ENCODE results near the gene NINL.
"Not testable (repeated sequence)": the region's sequence is repeated elsewhere in the genome, so short reads cannot be mapped to it uniquely, and the experiment has no call there.

NINL gene

DNA sequence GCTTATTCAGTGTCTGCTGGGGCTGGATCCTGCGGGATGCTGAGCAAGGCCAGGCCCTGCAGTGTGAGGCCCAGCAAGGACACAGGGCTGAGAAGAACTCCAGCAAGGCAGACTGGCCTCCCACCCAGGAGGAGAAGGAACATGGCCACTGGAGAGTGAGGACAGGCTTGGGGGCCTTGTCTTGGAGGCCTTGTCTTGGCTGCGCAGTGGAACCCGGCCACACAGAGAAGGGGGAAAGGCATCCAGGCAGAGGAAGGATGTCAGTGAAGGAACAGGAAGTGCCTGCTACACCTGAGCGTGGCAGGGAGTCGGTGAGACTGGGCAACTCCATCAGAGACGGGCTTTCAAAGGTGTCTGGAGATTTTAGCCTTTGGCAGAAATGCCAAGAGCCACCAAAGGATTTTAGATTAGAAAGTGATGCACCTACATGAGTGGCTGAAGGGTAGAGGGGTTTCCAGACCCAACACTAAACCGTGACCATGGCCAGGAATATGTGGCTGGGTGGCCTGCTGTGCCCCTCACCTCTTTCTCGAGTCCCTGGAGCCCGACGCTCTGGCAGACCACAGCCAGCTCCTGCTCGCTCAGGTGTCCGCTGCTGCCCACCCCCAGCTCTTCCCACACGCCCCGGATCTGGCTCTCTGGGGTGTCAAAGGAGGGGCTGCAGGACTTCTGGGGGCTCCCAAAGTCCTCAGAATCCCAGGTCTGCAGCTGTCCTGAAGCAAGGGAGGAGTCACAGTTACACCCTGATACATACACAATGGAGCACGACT is 80.8 kb downstream of the NINL start:
- no peak for DNase-seq (ENCODE audit: low read depth in 2 of 2, low spot score in 1 of 2)

DNA sequence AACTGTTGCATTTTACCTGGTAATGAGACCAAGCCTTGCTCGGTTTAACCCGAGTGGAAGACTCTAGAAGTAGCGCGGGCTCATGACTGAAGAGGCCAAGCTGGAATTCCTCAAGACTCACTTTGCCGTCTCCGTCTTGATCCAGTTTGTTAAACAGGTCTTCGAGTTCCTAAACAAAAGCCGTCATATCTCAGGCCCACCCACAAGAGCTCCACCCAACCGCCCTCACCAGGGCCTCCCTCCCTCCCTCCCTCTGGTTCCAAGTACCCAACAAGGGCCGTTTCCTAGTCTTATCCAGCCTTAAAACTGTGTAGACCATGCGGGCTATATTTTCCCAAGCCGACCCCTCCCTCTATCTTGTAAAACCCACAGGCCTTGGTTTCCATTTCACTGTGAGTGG is 81.4 kb downstream of the NINL start:
- DNase-seq (ENCODE audit: low read depth in 2 of 2, low spot score in 1 of 2), result no peak

DNA sequence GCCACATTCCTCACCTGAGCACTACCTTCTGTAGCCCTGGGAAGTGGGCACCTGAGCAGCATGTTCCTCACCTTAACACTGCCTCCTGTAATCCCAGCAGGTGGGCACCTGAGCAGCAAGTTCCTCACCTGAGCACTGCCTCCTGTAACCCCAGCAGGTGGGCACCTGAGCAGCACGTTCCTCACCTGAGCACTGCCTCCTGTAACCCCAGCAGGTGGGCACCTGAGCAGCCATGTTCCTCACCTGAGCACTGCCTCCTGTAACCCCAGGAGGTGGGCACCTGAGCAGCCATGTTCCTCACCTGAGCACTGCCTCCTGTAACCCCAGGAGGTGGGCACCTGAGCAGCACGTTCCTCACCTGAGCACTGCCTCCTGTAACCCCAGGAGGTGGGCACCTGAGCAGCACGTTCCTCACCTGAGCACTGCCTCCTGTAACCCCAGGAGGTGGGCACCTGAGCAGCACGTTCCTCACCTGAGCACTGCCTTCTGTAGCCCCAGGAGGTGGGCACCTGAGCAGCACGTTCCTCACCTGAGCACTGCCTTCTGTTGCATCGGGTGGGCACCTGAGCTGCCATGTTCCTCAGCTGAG is 82.2 kb downstream of the NINL start:
- DNase-seq (ENCODE audit: low read depth in 2 of 2, low spot score in 1 of 2), result not testable (repeated sequence)

DNA sequence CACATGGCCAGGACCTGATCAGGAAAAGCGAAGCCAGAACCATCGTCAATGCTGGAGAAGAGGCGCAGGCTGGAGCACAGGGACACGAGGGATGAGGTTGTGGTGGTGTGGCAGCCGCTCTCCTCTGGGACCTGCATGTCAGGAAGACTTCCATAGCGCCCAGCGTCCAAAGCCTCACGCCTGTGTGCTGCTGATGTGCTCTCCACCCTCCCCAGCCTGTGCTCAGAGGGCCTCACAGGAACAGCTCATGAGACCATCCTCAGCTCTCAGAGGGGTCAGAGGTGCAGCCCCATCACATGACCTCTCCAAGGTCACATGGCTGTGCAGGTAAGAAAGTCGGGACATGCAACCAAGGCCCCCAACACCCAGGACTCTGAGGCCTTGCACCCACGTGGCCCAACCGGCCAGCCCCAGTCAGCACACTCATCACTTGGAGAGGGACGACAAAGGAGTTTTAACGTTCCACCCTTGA is 84.4 kb downstream of the NINL start:
- DNase-seq (ENCODE audit: low read depth in 2 of 2, low spot score in 1 of 2), result no peak

DNA sequence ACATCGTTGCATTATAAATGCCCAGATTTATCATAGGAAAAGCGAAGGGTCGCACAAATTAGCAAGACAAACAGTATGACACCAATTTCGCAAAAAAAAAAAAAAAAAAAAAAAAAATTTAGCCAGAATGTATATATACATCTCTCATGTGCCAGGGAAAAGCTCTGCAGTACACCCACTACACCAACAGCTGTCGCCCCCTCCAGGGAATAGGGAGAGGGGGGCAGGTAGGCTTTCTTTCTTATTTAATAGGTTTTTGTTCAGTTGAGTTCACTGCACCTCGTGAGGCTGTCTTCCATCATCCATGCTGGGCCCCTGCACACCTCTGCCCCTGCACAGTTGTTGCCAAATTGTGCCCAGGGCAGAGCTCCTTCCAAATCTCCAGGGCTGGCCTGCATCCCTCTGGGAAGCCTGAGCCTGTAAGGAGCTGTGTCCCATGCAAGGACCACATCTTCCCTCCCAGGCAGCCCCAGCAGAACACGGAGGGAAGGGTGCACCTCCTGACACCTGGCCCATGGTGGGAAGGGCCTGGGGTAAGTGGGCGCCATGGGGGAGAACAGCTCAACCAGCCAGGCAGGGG is 85.4 kb downstream of the NINL start:
- DNase-seq (ENCODE audit: low read depth in 2 of 2, low spot score in 1 of 2), result no peak

DNA sequence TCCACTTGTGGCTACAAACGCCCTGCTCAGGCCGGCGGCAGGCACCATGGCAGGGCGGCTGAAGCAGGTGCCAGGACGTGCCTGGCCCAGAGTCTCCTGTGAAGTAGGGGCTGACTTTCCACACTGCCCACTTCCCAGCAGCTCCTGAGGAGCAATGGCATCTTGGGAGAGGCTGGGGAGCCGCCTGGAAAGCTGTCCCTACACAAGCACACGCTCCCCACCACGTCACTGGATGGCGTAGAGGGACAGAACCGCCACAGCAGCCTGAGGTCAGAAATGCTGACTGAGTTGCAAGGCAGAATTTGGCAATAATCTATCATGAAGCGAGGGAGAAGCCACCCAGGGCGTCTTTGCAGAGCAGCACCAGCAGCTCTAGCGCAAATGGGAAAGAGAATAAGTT is 86.3 kb downstream of the NINL start:
- DNase-seq (ENCODE audit: low read depth in 2 of 2, low spot score in 1 of 2), result no peak

DNA sequence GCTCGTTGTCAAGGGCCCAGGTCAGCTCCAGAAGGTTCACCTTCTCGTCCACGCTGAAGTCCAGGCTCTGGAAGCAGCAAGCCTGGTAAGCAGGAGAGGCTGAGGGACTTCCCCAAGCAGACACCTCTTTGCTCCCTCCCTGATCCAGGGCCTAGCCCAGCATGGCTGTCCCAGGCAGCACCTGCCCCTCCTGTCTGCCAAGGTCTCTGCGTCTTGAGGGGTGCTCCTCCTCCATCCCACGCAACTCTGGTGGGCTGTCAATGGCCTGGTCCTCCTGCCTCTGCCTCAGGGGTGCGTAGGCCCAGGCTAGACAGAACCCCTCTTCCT is 87.1 kb downstream of the NINL start:
- DNase-seq (ENCODE audit: low read depth in 2 of 2, low spot score in 1 of 2), result no peak

DNA sequence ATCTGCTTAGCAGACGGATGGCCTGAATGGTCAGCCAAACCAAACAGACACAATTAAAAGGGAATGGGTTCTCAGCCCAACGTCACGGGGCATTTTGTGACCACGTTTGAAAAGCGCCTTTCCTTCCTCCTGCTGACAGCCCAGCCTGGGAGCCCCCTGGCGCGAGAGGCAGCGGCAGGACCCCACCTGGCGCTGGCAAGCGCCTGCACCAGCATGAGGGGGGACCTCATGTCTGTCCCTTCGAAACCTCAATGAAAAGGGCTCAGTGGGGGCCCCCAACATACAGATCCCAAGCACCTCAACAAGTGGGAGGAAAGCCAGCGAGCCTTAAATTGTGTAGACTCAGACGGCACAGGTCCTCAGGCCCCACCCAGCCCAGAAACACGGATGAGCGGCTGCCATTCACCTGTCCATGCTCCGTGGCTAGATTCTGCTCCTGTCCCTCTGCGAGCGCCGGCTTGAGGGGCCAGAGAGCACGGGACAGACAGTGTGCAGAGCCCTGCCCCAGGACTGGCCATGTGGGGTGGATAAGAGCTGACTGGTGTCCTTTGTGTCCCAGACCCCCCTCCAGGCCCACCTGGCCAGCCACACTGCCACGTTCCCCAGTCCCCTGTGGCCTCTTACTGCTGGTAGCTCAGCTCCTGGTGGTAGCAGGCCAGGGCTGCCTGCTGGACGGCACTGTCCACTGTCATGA is 87.6 kb downstream of the NINL start:
- DNase-seq (ENCODE audit: low read depth in 2 of 2, low spot score in 1 of 2), result no peak

DNA sequence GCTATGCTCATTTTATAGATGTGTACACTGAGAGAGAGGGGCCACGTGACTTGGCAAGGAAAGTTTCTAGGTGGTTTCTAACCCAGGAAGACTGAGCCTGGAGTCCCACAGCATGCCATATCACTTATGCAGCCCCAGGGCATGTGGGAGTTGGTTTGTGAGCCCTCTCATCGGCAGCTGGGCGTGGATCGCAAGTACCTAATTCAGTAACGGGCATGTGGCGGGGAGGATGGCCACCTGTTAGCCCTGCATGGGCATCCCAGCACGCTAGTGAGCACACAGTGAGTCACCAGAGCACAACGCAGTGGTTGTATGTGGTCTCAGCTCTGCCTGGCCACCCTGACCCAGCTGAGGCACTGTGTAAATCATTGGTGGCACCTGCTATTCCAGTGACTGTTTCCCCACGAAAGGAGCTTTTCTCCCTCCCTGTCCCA is 88.3 kb downstream of the NINL start:
- no peak for DNase-seq (ENCODE audit: low read depth in 2 of 2, low spot score in 1 of 2)

DNA sequence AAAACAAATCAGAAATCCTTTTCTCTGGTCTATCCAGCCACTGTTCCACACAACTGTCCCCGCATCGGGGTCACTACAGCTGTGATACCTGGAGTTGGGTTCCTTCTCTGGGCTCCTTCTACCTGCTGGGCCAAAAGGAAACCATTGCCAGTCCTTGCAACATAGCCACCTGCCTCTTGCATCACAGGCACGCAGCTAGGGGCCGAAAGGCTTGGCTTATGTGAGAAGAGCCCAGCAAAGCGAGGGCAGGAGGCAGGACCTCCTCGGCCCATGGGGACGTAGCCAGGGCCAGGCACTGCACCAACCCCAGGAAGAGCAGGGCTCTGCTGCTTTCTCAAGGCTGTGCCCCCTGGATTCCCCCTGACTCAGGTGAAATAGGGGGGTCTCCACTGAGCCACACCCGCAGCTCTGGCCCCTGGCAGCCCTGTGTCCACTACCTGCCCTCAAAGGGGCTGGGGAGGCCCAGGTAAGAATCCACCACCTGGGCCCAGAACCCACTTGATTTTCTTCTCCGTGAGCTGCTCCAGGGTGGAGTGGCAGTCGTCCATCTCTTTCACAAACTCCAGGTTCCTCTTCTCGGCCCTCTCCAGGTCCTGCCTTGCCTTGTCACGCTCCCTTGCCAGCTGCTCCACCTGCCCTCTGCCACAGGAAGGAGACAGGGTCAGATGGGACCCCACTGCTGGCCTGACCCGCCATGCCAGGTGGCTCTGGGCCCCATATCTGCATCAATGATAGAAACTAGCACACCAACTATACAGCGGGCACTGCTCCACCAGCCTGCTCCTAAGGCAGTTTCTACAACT is 89.0 kb downstream of the NINL start:
- DNase-seq (ENCODE audit: low read depth in 2 of 2, low spot score in 1 of 2), result no peak

DNA sequence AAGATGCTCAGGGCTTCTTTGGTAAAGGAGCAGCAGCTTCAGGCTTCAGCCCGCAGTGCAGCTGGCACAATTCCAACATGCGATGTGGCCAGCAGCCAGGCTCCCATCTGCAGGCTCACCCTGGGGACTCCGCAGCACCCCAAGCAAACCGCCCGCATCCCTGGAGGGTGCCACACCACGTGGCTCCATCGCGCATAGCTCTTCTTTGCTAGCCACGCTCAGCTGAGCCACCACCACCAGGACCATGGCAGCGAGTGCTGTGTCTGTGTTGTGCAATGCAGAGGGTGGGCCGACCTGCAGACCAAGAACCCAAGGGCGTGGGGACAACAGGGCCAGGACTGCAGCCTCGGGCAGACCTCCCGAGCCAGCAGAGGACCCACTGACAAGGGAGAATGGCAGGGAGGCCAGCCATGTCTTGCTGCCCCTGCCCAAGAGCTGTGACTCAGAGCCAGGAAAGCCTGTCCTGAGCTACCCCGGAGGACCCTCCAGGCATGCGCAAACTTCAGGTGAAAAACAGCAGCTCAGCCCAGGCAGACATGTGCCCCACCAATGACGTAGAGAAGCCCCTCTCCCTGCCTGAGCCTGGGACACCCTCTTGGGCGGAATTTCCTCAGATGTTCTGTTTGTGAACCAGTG is 90.0 kb downstream of the NINL start:
- DNase-seq (ENCODE audit: low read depth in 2 of 2, low spot score in 1 of 2), result no peak

DNA sequence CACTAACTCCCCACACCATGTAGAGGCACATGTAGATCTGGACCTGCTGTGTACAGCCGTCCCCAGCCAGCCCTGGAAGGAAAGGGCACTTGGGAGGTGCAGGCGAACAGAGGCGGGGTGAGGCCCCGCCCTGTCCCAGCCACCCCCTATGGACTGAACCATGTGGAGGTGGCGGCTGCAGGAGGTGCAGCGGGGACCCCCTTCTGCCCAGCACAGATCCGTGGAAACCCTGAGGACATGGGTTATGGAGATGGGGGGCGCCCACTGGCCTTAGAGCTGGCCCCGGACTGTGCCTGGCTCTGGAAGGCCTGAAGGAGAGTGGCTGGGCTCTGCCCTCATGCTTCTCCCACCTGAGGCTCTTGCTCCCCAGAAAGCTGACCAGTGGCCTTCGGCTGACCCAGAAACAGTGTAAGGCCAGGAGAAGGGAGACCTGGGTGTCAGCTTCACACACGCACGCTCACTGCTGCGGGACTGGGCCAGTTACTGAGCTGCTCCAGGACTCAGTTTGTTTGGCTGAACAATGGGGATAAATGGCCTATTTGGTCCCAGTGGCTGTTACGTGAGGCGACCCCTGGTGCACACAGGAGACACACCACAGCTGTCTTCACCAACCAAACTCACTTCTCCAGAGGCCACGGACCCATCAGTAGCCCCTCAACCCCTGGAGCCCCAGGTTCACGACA is 90.7 kb downstream of the NINL start:
- DNase-seq (ENCODE audit: low read depth in 2 of 2, low spot score in 1 of 2), result no peak

DNA sequence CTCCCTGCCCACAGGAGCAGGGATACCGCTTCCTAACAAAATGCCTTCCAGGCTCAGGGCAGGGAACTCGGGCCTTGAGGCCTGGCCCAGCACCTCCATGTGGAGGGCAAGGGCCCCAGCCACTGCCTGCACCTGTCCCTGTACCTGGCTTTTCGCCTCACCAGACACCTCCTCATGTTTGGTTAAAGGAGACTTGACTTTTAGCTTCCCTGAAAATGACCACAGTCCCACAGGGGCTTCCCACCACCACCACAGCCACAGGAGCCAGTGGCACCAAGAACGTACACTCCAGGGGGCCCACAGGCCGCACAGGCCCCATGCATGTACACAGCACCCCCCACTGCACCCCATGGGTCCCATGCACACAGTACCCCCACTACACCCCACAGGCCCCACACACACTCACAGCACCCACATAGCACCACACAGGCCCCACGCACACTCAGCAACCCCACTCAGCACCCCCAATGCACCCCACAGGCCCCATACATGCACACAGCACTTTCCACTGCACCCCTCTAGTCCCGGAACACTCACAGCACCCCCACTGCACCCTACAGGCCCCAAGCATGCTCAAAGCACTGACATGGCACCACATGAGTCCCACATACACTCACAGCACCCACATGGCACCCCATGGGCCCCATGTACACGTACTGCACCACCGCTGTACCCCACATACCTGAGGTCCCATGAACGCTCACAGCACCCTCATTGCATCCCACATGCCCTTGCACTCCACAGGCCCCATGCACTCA is 91.4 kb downstream of the NINL start:
- no peak for DNase-seq (ENCODE audit: low read depth in 2 of 2, low spot score in 1 of 2)

DNA sequence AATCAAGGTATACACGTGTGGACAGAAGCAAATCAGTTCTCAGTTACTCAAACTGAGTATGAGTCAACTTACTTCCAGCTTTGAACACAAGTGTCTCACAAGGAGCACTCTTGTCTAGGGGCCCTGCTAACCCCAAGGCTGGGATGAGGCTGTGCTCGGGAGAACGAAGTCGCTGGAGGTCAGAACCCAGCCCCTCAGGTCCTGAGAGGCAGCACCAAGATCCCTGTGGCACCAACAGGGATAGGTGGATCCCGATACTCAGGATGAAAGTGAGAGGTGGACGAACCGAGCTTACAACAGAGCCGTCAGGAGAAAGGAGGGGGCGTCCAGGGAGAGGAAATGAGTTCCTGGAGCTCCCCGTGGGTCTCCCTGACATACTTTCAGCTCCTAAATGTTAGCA is 92.2 kb downstream of the NINL start:
- no peak for DNase-seq (ENCODE audit: low read depth in 2 of 2, low spot score in 1 of 2)

DNA sequence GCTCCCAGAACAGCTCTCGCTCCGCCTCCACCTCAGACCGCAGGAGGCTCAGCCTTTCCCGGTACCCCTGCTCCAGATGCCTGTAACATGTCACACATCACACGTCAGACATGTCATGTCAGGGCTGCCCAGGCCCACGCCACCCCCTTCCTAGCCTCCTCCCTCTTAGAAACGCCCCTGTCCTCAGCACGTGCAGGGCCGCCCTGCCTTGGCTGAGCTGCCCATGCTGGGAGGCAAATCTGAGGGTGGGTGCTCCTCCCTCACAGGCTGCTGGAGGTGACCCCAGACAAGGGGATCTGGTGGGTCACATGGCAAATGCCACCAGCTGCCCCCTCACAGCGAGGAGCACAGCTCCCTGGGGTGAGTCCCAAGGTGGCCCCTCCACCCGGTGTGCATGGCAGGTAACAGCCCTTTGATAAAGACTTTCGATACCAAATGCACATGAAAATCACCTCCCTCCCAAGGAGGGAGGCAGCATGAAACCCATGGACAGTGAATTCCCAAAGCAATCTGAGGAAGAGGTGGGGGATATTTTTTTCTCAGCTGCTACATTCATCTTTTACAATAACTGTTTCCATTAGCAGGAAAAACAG is 93.8 kb downstream of the NINL start:
- DNase-seq (ENCODE audit: low read depth in 2 of 2, low spot score in 1 of 2), result no peak

DNA sequence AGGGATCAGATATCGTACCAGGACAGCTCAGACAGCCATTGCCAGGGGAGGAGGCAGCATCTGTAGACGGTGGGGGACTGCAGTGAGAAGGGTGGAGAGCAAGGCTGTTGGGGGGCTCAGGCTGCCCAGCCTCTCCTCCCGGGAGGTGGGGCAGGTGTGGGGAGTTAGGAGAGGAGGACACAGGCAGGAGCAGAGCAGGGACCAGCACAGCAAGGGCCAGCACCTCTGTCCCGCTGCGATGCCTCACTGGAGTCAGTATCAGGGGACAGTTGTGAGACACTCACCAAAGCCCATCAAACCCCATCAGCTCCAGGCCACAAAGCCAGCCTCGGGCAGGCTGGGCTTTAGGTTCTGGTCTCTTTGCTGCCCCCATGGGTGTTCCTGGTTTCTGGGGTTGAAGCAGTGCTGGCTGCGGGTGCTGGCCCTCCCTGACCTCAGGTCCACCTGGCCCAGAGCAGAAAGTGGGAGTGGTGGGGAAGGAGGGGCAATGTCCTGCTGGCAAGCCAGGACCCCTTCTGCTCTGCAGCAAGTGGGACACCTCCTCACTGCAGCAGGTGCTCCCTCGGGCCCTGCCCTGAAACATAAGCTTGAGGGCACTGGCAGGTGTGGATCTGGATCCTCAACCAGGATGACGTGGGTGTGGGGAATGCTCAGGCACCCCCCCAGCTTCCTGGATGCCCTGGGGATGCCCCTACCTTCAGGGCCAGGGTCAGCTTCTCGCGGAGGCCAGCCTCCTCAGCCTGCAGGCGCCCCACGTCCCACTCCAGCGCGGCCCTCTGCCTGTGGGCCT is 94.5 kb downstream of the NINL start:
- DNase-seq (ENCODE audit: low read depth in 2 of 2, low spot score in 1 of 2), result no peak

DNA sequence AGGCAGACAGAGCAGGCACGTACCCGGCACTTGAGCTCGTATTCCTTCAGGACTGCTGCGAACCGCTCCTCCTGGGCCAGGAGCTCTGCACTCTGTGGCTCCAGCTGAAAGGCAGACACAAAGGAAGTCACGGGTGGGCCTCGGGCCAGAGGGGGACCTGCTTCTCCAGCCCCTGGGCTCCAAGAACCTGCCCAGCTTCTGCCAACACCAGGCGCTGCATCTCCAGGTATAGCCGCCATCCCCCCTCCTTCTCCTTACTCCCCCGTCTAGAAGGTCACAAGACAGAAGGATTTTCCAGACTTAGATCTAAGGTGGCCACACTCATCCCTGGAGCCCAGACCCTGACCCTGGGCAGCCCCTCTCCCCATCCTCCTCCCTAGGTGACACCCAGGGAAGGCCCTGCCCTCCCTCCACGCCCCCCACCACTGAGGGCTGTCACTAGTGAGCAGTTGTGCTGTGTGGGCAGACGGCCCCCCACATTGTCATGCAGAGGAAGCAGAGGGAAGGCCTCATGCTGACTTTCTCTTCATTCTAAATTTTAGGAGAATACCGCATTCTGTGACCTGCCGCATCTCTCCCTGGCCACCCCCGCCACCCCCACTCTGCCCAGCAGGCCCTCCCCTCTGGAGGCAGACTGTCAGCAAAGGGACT is 96.0 kb downstream of the NINL start:
- no peak for DNase-seq (ENCODE audit: low read depth in 2 of 2, low spot score in 1 of 2)

DNA sequence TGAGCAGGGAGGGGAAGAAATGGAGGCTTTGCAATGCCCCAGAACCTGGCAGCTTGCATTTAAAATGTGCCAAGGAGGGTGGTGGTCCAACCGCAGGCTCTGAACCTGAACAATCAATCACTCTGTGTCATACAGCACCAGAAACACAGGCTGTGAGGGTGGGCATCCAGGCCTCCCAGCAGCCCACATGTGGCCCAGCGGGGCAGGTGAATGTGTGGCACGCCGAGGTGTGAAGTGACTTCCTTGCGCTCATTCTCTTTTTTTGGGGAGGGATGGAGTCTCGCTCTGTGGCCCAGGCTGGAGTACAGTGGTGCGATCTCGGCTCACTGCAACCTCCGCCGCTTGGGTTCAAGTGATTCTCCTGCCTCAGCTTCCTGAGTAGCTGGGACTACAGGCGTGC is 97.4 kb downstream of the NINL start:
- DNase-seq (ENCODE audit: low read depth in 2 of 2, low spot score in 1 of 2), result no peak

All from stimulated activated CD8-positive, alpha-beta memory T cell treated with anti-CD3 and anti-CD28 coated beads, Interleukin-4, amount 100 ng/mL, for 1 hour (primary cell).